IPS-20b (cell line): Measurements from ENCODE around the gene RINT1.
"Not testable (repeated sequence)": the region's sequence is repeated elsewhere in the genome, so short reads cannot be mapped to it uniquely, and the experiment has no call there.

Source experiments
- H3K27ac ChIP-seq: one replicate; pipeline ENCODE4 v1.5.1; 2013; ENCODE audit warnings: low read length
- H3K27me3 ChIP-seq: 2 replicates; pipeline ENCODE4 v1.6.1; 2013; ENCODE audit warnings: mild to moderate bottlenecking, low read length, inconsistent platforms; ENCODE audit not compliant: insufficient read depth
- H3K36me3 ChIP-seq: 2 replicates; pipeline ENCODE4 v1.6.1; 2013; ENCODE audit warnings: low read depth, mild to moderate bottlenecking, inconsistent platforms, low read length, moderate library complexity; ENCODE audit not compliant: insufficient read depth
- H3K4me1 ChIP-seq: 2 replicates; pipeline ENCODE4 v1.6.1; 2013; ENCODE audit warnings: mild to moderate bottlenecking, control low read depth, inconsistent platforms, low read length, moderate library complexity; ENCODE audit not compliant: insufficient read depth
- H3K4me3 ChIP-seq: 2 replicates; pipeline ENCODE4 v1.5.1; 2013; ENCODE audit warnings: mild to moderate bottlenecking, low read length, inconsistent platforms
- H3K9ac ChIP-seq: 2 replicates; pipeline ENCODE4 v1.6.1; 2013; ENCODE audit warnings: low read depth, mild to moderate bottlenecking, inconsistent platforms, low read length, moderate library complexity
- H3K9me3 ChIP-seq: 2 replicates; pipeline ENCODE4 v1.6.1; 2013; ENCODE audit warnings: mild to moderate bottlenecking, low read depth, low read length, inconsistent platforms; ENCODE audit not compliant: insufficient read depth

RINT1 gene

DNA sequence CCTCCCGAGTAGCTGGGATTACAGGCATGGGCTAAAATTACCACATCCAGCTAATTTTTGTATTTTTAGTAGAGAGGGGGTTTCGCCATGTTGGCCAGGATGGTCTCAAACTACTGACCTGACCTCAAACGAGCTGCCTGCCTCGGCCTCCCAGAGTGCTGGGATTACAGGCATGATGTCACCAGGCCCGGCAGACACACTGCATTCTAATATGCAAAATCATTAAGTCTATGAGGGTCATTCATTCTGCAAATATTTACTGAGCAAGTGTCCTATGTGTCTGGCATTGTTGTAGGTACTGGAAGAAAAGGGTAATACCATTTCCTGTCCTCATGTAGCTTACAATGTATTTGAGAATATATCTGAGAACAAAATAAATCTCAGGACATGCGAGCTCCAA lies 12.6 kb upstream of the RINT1 start:
- Histone ChIP-seq H3K36me3 (peaks cover 27% of the 10 kb centered on the region), H3K9me3 (no peaks in the 10 kb centered on the region), H3K9ac (no peak overlapping the region), H3K27me3 (peaks cover 5% of the 10 kb centered on the region; the same call in 1 of the 2 replicates), H3K4me1 (no peaks in the 10 kb centered on the region), H3K27ac (no peak overlapping the region), H3K4me3 (no peak overlapping the region)

DNA sequence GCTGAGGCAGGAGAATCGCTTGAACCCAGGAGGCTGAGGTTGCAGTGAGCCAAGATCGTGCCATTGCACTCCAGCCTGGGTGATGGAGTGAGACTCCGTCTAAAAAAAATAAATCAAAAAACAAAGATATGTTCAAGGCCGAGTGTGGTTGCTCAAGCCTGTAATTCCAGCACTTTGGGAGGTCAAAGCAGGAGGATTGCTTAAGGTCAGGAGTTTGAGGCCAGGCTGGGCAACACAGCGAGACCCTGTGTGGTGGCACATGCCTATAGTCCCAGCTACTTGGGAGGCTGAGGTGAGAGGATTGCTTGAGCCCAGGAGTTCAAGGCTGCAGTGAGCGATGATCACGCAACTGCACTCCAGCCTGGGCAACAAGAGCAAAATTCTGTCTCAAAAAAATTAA lies 11.4 kb upstream of the RINT1 start:
- H3K27ac ChIP-seq, H3K4me1 ChIP-seq, H3K9me3 ChIP-seq, H3K27me3 ChIP-seq: not testable (repeated sequence)
- Histone ChIP-seq H3K36me3 (peaks cover 27% of the 10 kb centered on the region), H3K4me3 (peak overlapping the region; percentile 79), H3K9ac (peak overlapping the region; percentile 97; the same call in 1 of the 2 replicates)

DNA sequence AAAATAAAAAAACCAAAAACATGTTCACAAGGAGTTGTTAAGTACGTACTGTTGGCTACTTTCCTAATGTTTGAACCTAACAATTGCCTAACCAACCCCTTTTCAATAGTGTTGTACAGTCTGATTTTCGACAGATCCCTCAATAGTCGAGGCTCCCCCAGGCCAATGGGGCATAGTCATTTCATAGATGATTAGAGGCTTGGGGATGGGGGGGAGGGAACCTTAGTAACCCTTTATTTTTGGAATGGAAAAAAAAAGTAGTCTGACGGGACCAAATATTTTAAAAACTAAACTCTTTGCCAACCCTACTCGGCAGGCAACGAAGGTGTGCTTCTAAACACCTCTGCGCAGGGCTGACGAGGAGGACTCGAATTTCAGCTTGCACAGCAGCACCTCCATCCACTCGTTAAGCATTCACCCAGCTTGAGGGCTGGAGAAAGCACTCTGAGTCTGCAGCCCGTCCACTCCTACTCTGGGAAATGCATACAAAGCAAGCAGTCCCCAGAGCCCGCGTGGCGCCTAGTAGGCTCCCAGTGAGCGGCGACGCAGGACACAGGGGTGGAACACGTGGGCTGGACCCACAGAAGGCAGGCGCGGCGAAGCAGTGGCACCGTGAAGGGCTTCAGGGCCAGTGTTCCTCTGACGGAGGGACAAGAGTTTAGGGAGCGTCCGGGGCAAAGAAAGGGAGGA lies 10.8 kb upstream of the RINT1 start:
- Histone ChIP-seq H3K27ac (peak overlapping the region; percentile 44), H3K9ac (peak overlapping the region; percentile 97), H3K36me3 (peaks cover 27% of the 10 kb centered on the region)

DNA sequence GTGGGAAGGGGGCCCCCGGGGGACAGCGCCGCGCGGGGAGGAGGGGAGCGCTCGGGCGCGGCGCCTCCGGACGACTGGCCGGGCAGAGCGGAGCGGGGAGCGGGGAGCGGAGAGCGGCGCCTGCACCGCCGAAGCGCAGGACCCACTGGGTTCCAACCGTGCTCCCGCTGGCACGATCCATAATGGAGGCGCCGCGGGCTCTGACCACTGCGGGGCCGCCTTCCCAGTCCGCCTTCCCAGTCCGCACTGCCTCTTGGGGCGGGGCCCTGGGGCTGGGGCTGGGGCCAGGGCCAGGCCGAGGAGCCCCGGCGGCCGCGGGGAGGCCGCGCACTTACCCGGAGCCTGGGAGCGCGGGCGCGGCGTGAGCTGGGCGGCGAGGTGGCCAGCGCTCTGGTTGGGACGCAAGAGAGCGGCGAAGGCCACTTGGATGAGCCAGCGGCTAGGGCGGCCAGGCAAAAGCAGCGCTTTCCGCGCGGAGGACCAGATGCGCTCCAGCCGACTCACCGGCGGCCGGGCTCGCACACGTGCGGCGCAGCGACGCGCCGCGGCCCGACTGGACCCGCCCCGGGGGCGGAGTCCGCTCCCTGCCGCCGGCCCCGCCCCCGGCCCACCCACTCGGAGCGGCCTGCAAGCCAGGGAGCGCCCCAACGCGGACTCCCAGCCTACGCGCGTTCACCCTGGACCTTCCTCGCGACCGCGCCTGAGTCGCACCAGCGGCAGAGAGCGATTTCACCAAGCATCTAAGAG lies 10.1 kb upstream of the RINT1 start, which contains the start of gene PUS7:
Gene PUS7 (minus strand): TSS at position 555 of the 747 bp plus-strand sequence. CDS start 13,759 bp downstream, outside the sequence.
- Histone ChIP-seq H3K27ac (peak within 1 kb of the TSS; percentile 44), H3K9me3 (no peaks in the 10 kb centered on the region), H3K4me1 (no peaks in the 10 kb centered on the region), H3K9ac (peak within 1 kb of the TSS; percentile 97), H3K27me3 (peaks cover 5% of the 10 kb centered on the region; the same call in 1 of the 2 replicates), H3K36me3 (peaks cover 20% of the 10 kb centered on the region), H3K4me3 (peak within 1 kb of the TSS; percentile 79)

More for the DNA sequence above, 10.8 kb upstream of the RINT1 start:
- Histone ChIP-seq H3K9me3 (no peaks in the 10 kb centered on the region), H3K4me3 (peak overlapping the region; percentile 79), H3K27me3 (peaks cover 5% of the 10 kb centered on the region; the same call in 1 of the 2 replicates), H3K4me1 (no peaks in the 10 kb centered on the region)

DNA sequence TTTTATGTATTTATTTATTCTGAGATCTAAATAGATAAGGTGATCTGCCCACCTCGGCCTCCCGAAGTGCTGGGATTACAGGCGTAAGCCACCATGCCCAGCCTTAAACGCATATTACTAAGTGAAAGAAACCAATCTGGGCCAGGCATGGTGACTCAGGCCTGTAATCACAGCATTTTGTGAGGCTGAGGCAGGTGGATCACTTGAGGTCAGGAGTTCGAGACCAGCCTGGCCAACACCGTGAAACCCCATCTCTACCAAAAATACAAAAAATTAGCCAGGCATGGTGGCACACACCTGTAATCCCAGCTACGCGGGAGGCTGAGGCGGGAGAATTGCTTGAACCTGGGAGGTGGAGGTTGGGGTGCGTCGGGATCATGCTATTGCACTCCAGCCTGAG lies 7.6 kb upstream of the RINT1 start:
- not testable (repeated sequence) for H3K27ac ChIP-seq, H3K4me1 ChIP-seq, H3K9me3 ChIP-seq, H3K4me3 ChIP-seq, H3K36me3 ChIP-seq, H3K9ac ChIP-seq, H3K27me3 ChIP-seq

DNA sequence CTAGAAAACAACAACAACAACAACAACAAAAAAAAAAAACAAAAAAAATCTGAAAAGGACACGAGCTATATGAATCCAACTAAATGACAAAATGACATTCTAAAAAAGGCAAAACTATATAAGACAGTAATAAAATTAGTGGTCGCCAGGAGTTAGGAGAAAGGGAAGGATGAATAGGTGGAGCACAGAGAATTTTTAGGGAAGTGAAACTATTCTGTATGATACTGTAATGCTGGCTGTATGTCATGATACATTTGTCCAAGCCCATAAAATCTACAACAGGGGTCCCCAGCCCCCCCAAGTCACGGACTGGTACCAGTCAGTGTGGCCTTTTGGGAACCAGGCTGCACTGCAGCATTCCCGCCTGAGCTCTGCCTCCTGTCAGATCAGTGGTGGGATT lies 7.2 kb upstream of the RINT1 start:
- Histone ChIP-seq H3K9ac (no peak overlapping the region), H3K27me3 (peaks cover 5% of the 10 kb centered on the region; the same call in 1 of the 2 replicates), H3K27ac (no peak overlapping the region), H3K9me3 (no peaks in the 10 kb centered on the region), H3K36me3 (peaks cover under 1% of the 10 kb centered on the region; the same call in 1 of the 2 replicates), H3K4me1 (no peaks in the 10 kb centered on the region), H3K4me3 (no peak overlapping the region)

DNA sequence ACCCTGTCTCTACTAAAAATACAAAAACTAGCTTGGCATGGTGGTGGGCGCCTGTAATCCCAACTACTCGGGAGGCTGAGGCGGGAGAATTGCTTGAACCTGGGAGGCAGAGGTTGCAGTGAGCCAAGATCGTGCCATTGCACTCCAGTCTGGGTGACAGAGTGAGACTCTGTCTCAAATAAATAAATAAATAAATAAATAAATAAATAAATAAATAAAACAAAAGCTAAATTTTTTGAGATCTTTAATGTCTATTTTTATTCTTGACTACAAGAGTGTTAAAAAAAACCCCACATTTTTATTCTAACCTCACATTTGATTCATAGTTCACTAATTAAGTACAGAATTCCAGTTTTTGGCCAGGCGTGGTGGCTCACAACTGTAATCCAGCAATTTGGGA lies 4.3 kb upstream of the RINT1 start:
- not testable (repeated sequence) for H3K9ac ChIP-seq, H3K9me3 ChIP-seq, H3K36me3 ChIP-seq, H3K4me3 ChIP-seq, H3K4me1 ChIP-seq, H3K27me3 ChIP-seq, H3K27ac ChIP-seq

DNA sequence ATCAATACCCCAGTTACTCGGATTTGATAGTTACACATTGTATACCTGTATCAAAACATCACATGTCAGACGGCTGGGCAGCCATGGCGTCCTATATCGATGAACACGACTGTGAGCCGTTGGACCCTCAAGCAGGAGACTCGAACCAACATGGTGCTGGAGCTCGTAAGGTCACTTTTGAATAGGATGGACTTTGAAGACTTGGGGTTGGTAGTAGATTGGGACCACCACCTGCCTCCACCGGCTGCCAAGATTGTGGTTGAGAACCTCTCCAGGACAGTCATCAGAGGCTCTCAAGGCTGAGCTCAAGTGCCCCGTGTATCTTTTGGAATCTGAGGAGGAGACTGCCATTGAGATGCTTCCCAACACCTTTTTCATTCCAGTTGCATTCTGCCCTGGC lies 1.9 kb upstream of the RINT1 start:
- no peaks in the 10 kb centered on the region for H3K36me3 ChIP-seq
- no peak overlapping the region for H3K9ac ChIP-seq
- no peaks in the 10 kb centered on the region for H3K4me1 ChIP-seq
- no peak overlapping the region for H3K4me3 ChIP-seq
- H3K27ac ChIP-seq, result no peak overlapping the region
- H3K9me3 ChIP-seq, result no peaks in the 10 kb centered on the region
- H3K27me3 ChIP-seq, result no peaks in the 10 kb centered on the region

DNA sequence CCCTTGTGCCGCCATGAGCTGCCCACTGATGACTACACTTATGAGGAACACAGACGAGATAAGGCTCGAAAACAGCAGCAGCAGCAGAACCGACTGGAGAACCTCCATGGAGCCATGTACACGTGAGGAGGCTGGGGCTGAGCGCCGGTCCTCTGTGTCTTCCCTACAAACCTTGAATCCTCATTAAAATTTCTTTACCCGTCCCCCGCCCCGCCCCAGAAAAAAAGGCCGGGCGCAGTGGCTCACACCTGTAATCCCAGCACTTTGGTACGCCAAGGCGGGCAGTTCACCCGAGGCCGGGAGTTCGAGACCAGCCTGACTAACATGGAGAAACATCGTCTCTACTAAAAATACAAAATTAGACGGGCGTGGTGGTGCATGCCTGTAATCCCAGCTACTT lies 1.5 kb upstream of the RINT1 start:
- H3K4me3 ChIP-seq, result no peak overlapping the region
- peaks cover 2% of the 10 kb centered on the region; the same call in 1 of the 2 replicates for H3K36me3 ChIP-seq
- H3K4me1 ChIP-seq, result no peaks in the 10 kb centered on the region
- H3K27me3 ChIP-seq, result no peaks in the 10 kb centered on the region
- H3K9me3 ChIP-seq, result no peaks in the 10 kb centered on the region
- no peak overlapping the region for H3K9ac ChIP-seq
- H3K27ac ChIP-seq, result no peak overlapping the region

DNA sequence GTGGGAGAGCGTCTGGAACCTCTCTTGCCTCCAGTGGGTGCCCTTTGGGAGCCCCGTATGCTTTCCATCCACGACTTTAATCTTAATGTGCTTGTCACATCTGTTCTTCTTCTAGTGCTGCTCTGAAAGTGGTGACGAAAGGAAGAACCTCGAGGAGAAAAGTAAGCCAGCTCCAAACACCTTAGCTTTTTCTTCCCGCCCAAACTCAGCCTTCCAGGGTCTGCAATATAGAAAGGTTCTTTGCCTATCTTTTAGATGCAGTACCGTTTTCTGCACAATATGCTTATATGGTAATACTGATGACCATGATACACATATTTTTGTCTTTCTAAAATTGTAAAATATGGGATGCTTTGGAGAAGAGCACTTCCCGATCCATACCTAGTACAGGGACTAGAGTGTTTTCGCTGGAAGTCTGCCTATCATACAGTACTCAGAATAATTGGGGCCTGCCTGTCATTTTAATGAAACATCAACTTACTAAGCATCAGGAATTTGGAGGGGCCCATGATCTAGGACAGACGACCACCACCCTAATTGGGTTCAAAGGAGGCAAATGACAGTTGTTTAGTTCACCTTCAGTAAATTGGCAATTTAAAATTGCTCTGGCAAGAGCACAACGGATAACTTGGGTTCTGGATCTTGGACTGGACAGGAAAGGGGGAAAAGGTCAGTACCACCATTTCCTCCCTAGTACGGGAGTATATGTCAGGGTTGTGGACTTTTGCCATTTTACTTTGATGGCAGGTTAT lies 884 bp downstream of the RINT1 start:
- no peaks in the 10 kb centered on the region for H3K27me3 ChIP-seq
- peak overlapping the region; percentile 89 for H3K4me3 ChIP-seq
- H3K27ac ChIP-seq, result no peak overlapping the region
- no peaks in the 10 kb centered on the region for H3K4me1 ChIP-seq
- H3K9me3 ChIP-seq, result no peaks in the 10 kb centered on the region
- peaks cover 22% of the 10 kb centered on the region for H3K36me3 ChIP-seq
- peak overlapping the region; percentile 95 for H3K9ac ChIP-seq

DNA sequence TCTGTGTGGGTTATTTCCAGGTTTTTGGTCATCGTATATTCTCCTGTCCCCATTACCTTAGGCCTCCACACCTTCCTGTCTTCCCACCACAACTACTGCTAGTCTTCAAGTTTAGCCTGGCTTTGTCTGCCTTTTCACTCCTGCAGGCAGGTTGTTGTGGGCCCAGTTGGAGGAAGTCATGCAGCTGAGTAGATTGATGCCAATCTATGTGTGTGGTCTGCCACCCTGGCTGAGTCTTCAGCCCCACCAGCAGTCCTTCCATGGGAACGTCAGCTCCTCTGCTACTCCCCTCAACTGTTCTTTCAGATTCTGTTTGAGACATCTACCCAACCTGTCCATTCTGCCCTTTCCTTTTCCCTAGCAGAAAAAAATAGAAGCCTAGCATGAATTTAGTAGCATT lies 6.3 kb downstream of the RINT1 start:
- Histone ChIP-seq H3K4me1 (no peaks in the 10 kb centered on the region), H3K4me3 (no peak overlapping the region), H3K27me3 (no peaks in the 10 kb centered on the region), H3K27ac (no peak overlapping the region), H3K36me3 (peaks cover 65% of the 10 kb centered on the region), H3K9me3 (no peaks in the 10 kb centered on the region), H3K9ac (no peak overlapping the region)
